RPMI7951 (cell line): ENCODE measurements around the gene SLC38A10. TPM values are rescaled to one million over a fixed set of nuclear protein-coding genes. Genes with fewer than 3 reads are reported as not detected.

Experiments
- DNase-seq: peaks from one replicate; pipeline ENCODE4 v3.0.0-alpha.2; 2012; ENCODE audit warnings: low read depth
- total RNA-seq: library from RNA; depleted of rRNA; stranded (reverse); fragments of >200 nt; shearing (Covaris generic); gene quantifications from 2 replicates; pipeline ENCODE4 v1.2.3, GENCODE V29; 2014

SLC38A10 gene
- total RNA-seq, 1 experiment from 2014 or later, result 24.0 TPM

- DNase-seq, result peak; percentile 24
Observed at GRCh38 chr17:81254955-81255717, 40.0 kb downstream of the SLC38A10 start.

GRCh38 chr17:81253358-81254131 lies 41.6 kb downstream of the SLC38A10 start:
- DNase-seq, result peak; percentile 28

GRCh38 chr17:81252987-81253329 lies 42.1 kb downstream of the SLC38A10 start:
- no peak for DNase-seq

- DNase-seq, result no peak
Observed at GRCh38 chr17:81252326-81252986, 42.7 kb downstream of the SLC38A10 start.

- DNase-seq, result no peak
Observed at GRCh38 chr17:81251709-81252301, 43.3 kb downstream of the SLC38A10 start.

GRCh38 chr17:81251094-81251708 lies 43.9 kb downstream of the SLC38A10 start:
- no peak for DNase-seq

GRCh38 chr17:81250286-81251093 lies 44.6 kb downstream of the SLC38A10 start:
- no peak for DNase-seq

GRCh38 chr17:81249223-81250040 lies 45.7 kb downstream of the SLC38A10 start:
- DNase-seq, result no peak

- DNase-seq, result no peak
Observed at GRCh38 chr17:81248649-81249048, 46.5 kb downstream of the SLC38A10 start.

- DNase-seq, result no peak
Observed at GRCh38 chr17:81247339-81247990, 47.6 kb downstream of the SLC38A10 start.

GRCh38 chr17:81246679-81247338 lies 48.3 kb downstream of the SLC38A10 start:
- no peak for DNase-seq

GRCh38 chr17:81246343-81246670 lies 48.8 kb downstream of the SLC38A10 start:
- no peak for DNase-seq

- DNase-seq, result no peak
Observed at GRCh38 chr17:81245665-81246342, 49.3 kb downstream of the SLC38A10 start.

GRCh38 chr17:81245024-81245664 lies 50.0 kb downstream of the SLC38A10 start:
- DNase-seq, result no peak

- DNase-seq, result no peak
Observed at GRCh38 chr17:81244358-81245023, 50.6 kb downstream of the SLC38A10 start.

GRCh38 chr17:81243333-81243664 lies 51.8 kb downstream of the SLC38A10 start:
- DNase-seq, result no peak
